Astrocyte (in vitro differentiated cells and primary cell): Measurements from ENCODE around the gene CHN1. TPM values are rescaled to one million over a fixed set of nuclear protein-coding genes. Genes with fewer than 3 reads are reported as not detected.

Source experiments
- DNase-seq: peaks from one replicate; pipeline ENCODE4 v3.0.0-alpha.2; 2010; ENCODE audit warnings: low read depth
- FAIRE-seq: peaks from 2 replicates; lab custom pipeline; 2011; peaks lifted over from hg19 to GRCh38; lab: Jason Lieb, UNC
- H2AFZ ChIP-seq: 2 replicates; pipeline ENCODE4 v1.6.0; 2012; ENCODE audit warnings: low read depth, low read length, inconsistent platforms
- H3K27ac ChIP-seq: 2 replicates; pipeline ENCODE4 v1.5.1; 2011; ENCODE audit warnings: low read depth, low read length, inconsistent platforms
- H3K27me3 ChIP-seq: 2 replicates; pipeline ENCODE4 v1.6.0; 2011; ENCODE audit warnings: low read length, inconsistent platforms; ENCODE audit not compliant: insufficient read depth
- H3K36me3 ChIP-seq: 2 replicates; pipeline ENCODE4 v1.5.1; 2011; ENCODE audit warnings: low read length, inconsistent platforms; ENCODE audit not compliant: insufficient read depth
- H3K4me1 ChIP-seq: 2 replicates; pipeline ENCODE4 v1.5.1; 2011; ENCODE audit warnings: low read length, inconsistent platforms; ENCODE audit not compliant: insufficient read depth
- H3K4me2 ChIP-seq: 2 replicates; pipeline ENCODE4 v1.6.0; 2012; ENCODE audit warnings: low read length, inconsistent platforms
- H3K4me3 ChIP-seq: 2 replicates; pipeline ENCODE4 v1.5.1; 2011; ENCODE audit warnings: low read depth, mild to moderate bottlenecking, low read length, inconsistent platforms; ENCODE audit not compliant: insufficient read depth
- H3K79me2 ChIP-seq: 2 replicates; pipeline ENCODE4 v1.6.0; 2012; ENCODE audit warnings: mild to moderate bottlenecking, low read length, inconsistent platforms; ENCODE audit not compliant: insufficient read depth
- H3K9ac ChIP-seq: 2 replicates; pipeline ENCODE4 v1.6.0; 2012; ENCODE audit warnings: mild to moderate bottlenecking, low read length, inconsistent platforms
- H3K9me3 ChIP-seq: 2 replicates; pipeline ENCODE4 v1.5.1; 2012; ENCODE audit warnings: low read depth, mild to moderate bottlenecking, low read length, inconsistent platforms; ENCODE audit not compliant: insufficient read depth
- H4K20me1 ChIP-seq: 2 replicates; pipeline ENCODE4 v1.6.0; 2012; ENCODE audit warnings: low read length, inconsistent platforms; ENCODE audit not compliant: insufficient read depth
- H3K27ac Mint-ChIP-seq: one replicate; pipeline ENCODE4 v1.8.0; 2021; ENCODE audit warnings: mild to moderate bottlenecking, mixed read lengths; ENCODE audit not compliant: unreplicated experiment
- H3K27me3 Mint-ChIP-seq: one replicate; pipeline ENCODE4 v1.8.0; 2021; ENCODE audit warnings: low read depth, mixed read lengths; ENCODE audit not compliant: unreplicated experiment
- H3K36me3 Mint-ChIP-seq: one replicate; pipeline ENCODE4 v1.8.0; 2021; ENCODE audit warnings: low read depth, mixed read lengths; ENCODE audit not compliant: unreplicated experiment
- H3K4me1 Mint-ChIP-seq: one replicate; pipeline ENCODE4 v1.8.0; 2021; ENCODE audit warnings: low read depth, mixed read lengths; ENCODE audit not compliant: unreplicated experiment
- H3K4me3 Mint-ChIP-seq: one replicate; pipeline ENCODE4 v1.8.0; 2021; ENCODE audit warnings: mild to moderate bottlenecking, moderate library complexity, mixed read lengths; ENCODE audit not compliant: unreplicated experiment
- H3K9me3 Mint-ChIP-seq: one replicate; pipeline ENCODE4 v1.8.0; 2021; ENCODE audit warnings: mild to moderate bottlenecking, mixed read lengths; ENCODE audit not compliant: unreplicated experiment
- CTCF ChIP-seq: IDR thresholded peaks from 2 replicates; pipeline ENCODE4 v1.5.1; 2011; ENCODE audit warnings: low read depth, mild to moderate bottlenecking, inconsistent platforms, low read length, moderate library complexity; ENCODE audit not compliant: insufficient read depth
- EZH2 ChIP-seq: IDR thresholded peaks from 2 replicates; pipeline ENCODE4 v1.6.1; 2012; ENCODE audit warnings: mild to moderate bottlenecking, low read length, inconsistent platforms; ENCODE audit not compliant: insufficient read depth
- total RNA-seq: library from RNA; stranded (reverse); gene quantifications from 2 replicates; pipeline ENCODE4 v1.2.1, GENCODE V29; 2021

The CHN1 gene
- total RNA-seq, 1 donor from 2014 or later: 23.9 TPM

GRCh38 chr2:174965992-174966744 is 39.0 kb downstream of the CHN1 start:
- peak overlapping the region; percentile 49 for H3K9ac ChIP-seq
- FAIRE-seq: peak; percentile 71
- H4K20me1 ChIP-seq: no peaks in the 10 kb centered on the region
- peaks cover 32% of the 10 kb centered on the region for H3K4me1 ChIP-seq
- Mint-ChIP-seq H3K9me3 (peaks cover 3% of the 10 kb centered on the region), H3K36me3 (peaks cover 2% of the 10 kb centered on the region), H3K4me1 (peaks cover 40% of the 10 kb centered on the region), H3K27me3 (no peaks in the 10 kb centered on the region), H3K4me3 (no peak overlapping the region), H3K27ac (peak overlapping the region; percentile 86)
- H2AFZ ChIP-seq: peak overlapping the region; percentile 22
- TF ChIP-seq EZH2 (no peak), CTCF (no peak)
- peak overlapping the region; percentile 48 for H3K27ac ChIP-seq
- peak; percentile 58 for DNase-seq
- H3K4me2 ChIP-seq: peak overlapping the region; percentile 60
- no peaks in the 10 kb centered on the region for H3K27me3 ChIP-seq
- no peaks in the 10 kb centered on the region for H3K79me2 ChIP-seq
- H3K4me3 ChIP-seq: no peak overlapping the region
- H3K36me3 ChIP-seq: no peaks in the 10 kb centered on the region
- H3K9me3 ChIP-seq: no peaks in the 10 kb centered on the region

GRCh38 chr2:174965551-174965950 is 39.6 kb downstream of the CHN1 start:
- Histone ChIP-seq H3K4me2 (peak overlapping the region; percentile 60), H3K9me3 (no peaks in the 10 kb centered on the region), H3K4me3 (no peak overlapping the region), H3K27me3 (no peaks in the 10 kb centered on the region), H3K27ac (peak overlapping the region; percentile 48), H2AFZ (peak overlapping the region; percentile 22), H3K79me2 (no peaks in the 10 kb centered on the region), H3K9ac (peak overlapping the region; percentile 49), H3K4me1 (peaks cover 32% of the 10 kb centered on the region), H4K20me1 (no peaks in the 10 kb centered on the region), H3K36me3 (no peaks in the 10 kb centered on the region)
- TF ChIP-seq CTCF (no peak), EZH2 (no peak)
- DNase-seq (no peak), FAIRE-seq (no peak)
- Mint-ChIP-seq H3K27ac (peak overlapping the region; percentile 86), H3K36me3 (peaks cover 2% of the 10 kb centered on the region), H3K4me3 (no peak overlapping the region), H3K27me3 (no peaks in the 10 kb centered on the region), H3K9me3 (peaks cover 3% of the 10 kb centered on the region), H3K4me1 (peaks cover 40% of the 10 kb centered on the region)

- Mint-ChIP-seq H3K4me3 (no peak overlapping the region), H3K36me3 (peaks cover 2% of the 10 kb centered on the region), H3K27me3 (no peaks in the 10 kb centered on the region), H3K4me1 (peaks cover 37% of the 10 kb centered on the region), H3K27ac (no peak overlapping the region), H3K9me3 (peaks cover 3% of the 10 kb centered on the region)
- FAIRE-seq (no peak), DNase-seq (no peak)
- Histone ChIP-seq H3K27me3 (no peaks in the 10 kb centered on the region), H3K4me2 (peak overlapping the region; percentile 61), H4K20me1 (no peaks in the 10 kb centered on the region), H2AFZ (peak overlapping the region; percentile 15), H3K4me3 (no peak overlapping the region), H3K27ac (no peak overlapping the region), H3K36me3 (no peaks in the 10 kb centered on the region), H3K4me1 (peaks cover 25% of the 10 kb centered on the region), H3K9me3 (no peaks in the 10 kb centered on the region), H3K79me2 (no peaks in the 10 kb centered on the region), H3K9ac (peak overlapping the region; percentile 19)
- TF ChIP-seq CTCF (no peak), EZH2 (no peak)
Observed at GRCh38 chr2:174964404-174964803, 40.8 kb downstream of the CHN1 start.
